PFSK-1 (cell line): ENCODE data around the gene ANO1.

Source experiments
- FOXP2 ChIP-seq: optimal IDR thresholded peaks from 2 replicates; pipeline ENCODE3; 2011; ENCODE audit warnings: borderline replicate concordance, control low read depth, inconsistent platforms; ENCODE audit not compliant: insufficient read depth; ENCODE audit errors: extremely low read length, extremely low read depth
- POLR2AphosphoS5 ChIP-seq: IDR thresholded peaks from 2 replicates; pipeline ENCODE4 v1.6.1; 2012; ENCODE audit warnings: low read depth, mild to moderate bottlenecking, control low read depth, low read length, moderate library complexity
- REST ChIP-seq, 2 experiments: IDR thresholded peaks; 2 replicates each; pipeline versions ENCODE4 v1.6.1 to v1.8.0; 2011 to 2012; ENCODE audit warnings: low read depth in 2 of 2, low read length in 2 of 2, control low read depth in 1 of 2, inconsistent platforms in 1 of 2, mild to moderate bottlenecking in 1 of 2, moderate library complexity in 1 of 2; ENCODE audit not compliant: insufficient read depth in 1 of 2
- SIN3A ChIP-seq: IDR thresholded peaks from 2 replicates; pipeline ENCODE4 v1.6.1; 2012; ENCODE audit warnings: mild to moderate bottlenecking, low read length, moderate library complexity, borderline replicate concordance; ENCODE audit not compliant: insufficient read depth
- TAF1 ChIP-seq: IDR thresholded peaks from 2 replicates; pipeline ENCODE4 v1.6.1; 2012; ENCODE audit warnings: low read length, control low read depth, borderline replicate concordance; ENCODE audit not compliant: insufficient read depth

GRCh38 chr11:70169127-70169526 lies 91.0 kb downstream of the ANO1 start:
- no peak for TF ChIP-seq POLR2AphosphoS5
- TF ChIP-seq REST (IDR thresholded peaks at IDR 0.05; ENCODE audit: insufficient read depth in 1 of 2, low read depth in 2 of 2, low read length in 2 of 2) = no peak
- no peak for TF ChIP-seq TAF1
- no peak for TF ChIP-seq SIN3A
- TF ChIP-seq FOXP2 = no peak
